CD4-positive, alpha-beta T cell treated with Interleukin-12 subunit alpha and Interleukin-12 subunit beta, for 1 hour (primary cell): Measurements from ENCODE around the gene EFNA2.
"Not testable (repeated sequence)": the region's sequence is repeated elsewhere in the genome, so short reads cannot be mapped to it uniquely, and the experiment has no call there.

Experiments
- DNase-seq: peaks from one replicate; pipeline ENCODE4 v3.0.0-alpha.2; 2020

EFNA2 gene

GRCh38 chr19:1300744-1301490, 15.2 kb downstream of the EFNA2 start:
- DNase-seq, result no peak

GRCh38 chr19:1302533-1303239, 17.0 kb downstream of the EFNA2 start:
- DNase-seq, result no peak

- DNase-seq, result no peak
Measured at GRCh38 chr19:1304197-1304924, 18.7 kb downstream of the EFNA2 start.

- not testable (repeated sequence) for DNase-seq
Measured at GRCh38 chr19:1305354-1305753, 19.7 kb downstream of the EFNA2 start.

- DNase-seq, result no peak
Measured at GRCh38 chr19:1307320-1307719, 21.6 kb downstream of the EFNA2 start.

GRCh38 chr19:1307755-1308303, 22.2 kb downstream of the EFNA2 start:
- DNase-seq, result no peak

GRCh38 chr19:1308718-1309117, 23.0 kb downstream of the EFNA2 start:
- DNase-seq, result no peak

- DNase-seq, result no peak
Measured at GRCh38 chr19:1309977-1310852, 24.5 kb downstream of the EFNA2 start.

GRCh38 chr19:1310853-1311180, 25.1 kb downstream of the EFNA2 start:
- DNase-seq, result no peak

- no peak for DNase-seq
Measured at GRCh38 chr19:1311543-1312091, 25.9 kb downstream of the EFNA2 start.

- no peak for DNase-seq
Measured at GRCh38 chr19:1312767-1313694, 27.4 kb downstream of the EFNA2 start.

- DNase-seq, result no peak
Measured at GRCh38 chr19:1313695-1314613, 28.3 kb downstream of the EFNA2 start.

- peak; percentile 16 for DNase-seq
Measured at GRCh38 chr19:1315470-1316166, 29.9 kb downstream of the EFNA2 start.

- DNase-seq, result no peak
Measured at GRCh38 chr19:1316466-1316865, 30.8 kb downstream of the EFNA2 start.

GRCh38 chr19:1317274-1318003, 31.8 kb downstream of the EFNA2 start:
- no peak for DNase-seq

- no peak for DNase-seq
Measured at GRCh38 chr19:1318678-1319471, 33.2 kb downstream of the EFNA2 start.

GRCh38 chr19:1320282-1320650, 34.6 kb downstream of the EFNA2 start:
- DNase-seq, result not testable (repeated sequence)

- DNase-seq, result no peak
Measured at GRCh38 chr19:1321539-1321938, 35.9 kb downstream of the EFNA2 start.
